Panc1 (cell line): ENCODE results near the gene PRSS58. TPM values are rescaled to one million over a fixed set of nuclear protein-coding genes. Genes with fewer than 3 reads are reported as not detected.

ENCODE experiments used
- ATAC-seq: fragments of 200-7000 bp; cut with Tn5 transposase; 2 replicates; pipeline ENCODE4 v1.9.1; 2020; ENCODE audit warnings: mild to moderate bottlenecking, moderate library complexity
- Bru-seq: library from RNA; stranded (reverse); fragments of 400-500 nt; gene quantifications from one replicate; lab custom pipeline; 2021; lab: Mats Ljungman, UMichigan
- BruChase-seq, 2 experiments: library from RNA; stranded (reverse); fragments of 400-500 nt; gene quantifications; one replicate each; lab custom pipeline; 2021; lab: Mats Ljungman, UMichigan
- BruUV-seq: library from RNA; stranded (reverse); fragments of 400-500 nt; replicated peaks from 2 replicates; lab custom pipeline; 2021; lab: Mats Ljungman, UMichigan
- CTCF ChIA-PET: fragments of 300-600 bp; sonication (Branson Sonifier 250); formaldehyde crosslinking; loops from one replicate; lab custom pipeline; 2022; ENCODE audit warnings: antibody characterized with exemption; lab: Charles Lee
- POLR2A ChIA-PET: fragments of 300-600 bp; sonication (Branson Sonifier 250); formaldehyde crosslinking; loops from one replicate; lab custom pipeline; 2022; ENCODE audit warnings: antibody characterized with exemption; lab: Charles Lee
- DNase-seq: peaks from one replicate; pipeline ENCODE4 v3.0.0-alpha.2; 2010; ENCODE audit warnings: low read depth, low spot score
- H3K27ac ChIP-seq: 2 replicates; pipeline ENCODE4 v1.5.1; 2011; ENCODE audit warnings: mild to moderate bottlenecking, low read length, inconsistent platforms
- H3K27me3 ChIP-seq: fragments of 200-500 bp; sonication (Bioruptor generic); 2 replicates; pipeline ENCODE4 v1.6.0; 2014; ENCODE audit warnings: low read length, inconsistent platforms; ENCODE audit not compliant: control insufficient read depth, insufficient read depth
- H3K36me3 ChIP-seq: fragments of 200-500 bp; sonication (Bioruptor generic); 2 replicates; pipeline ENCODE4 v1.5.1; 2014; ENCODE audit warnings: inconsistent platforms, mild to moderate bottlenecking, low read length, moderate library complexity; ENCODE audit not compliant: control insufficient read depth, insufficient read depth
- H3K4me1 ChIP-seq: 2 replicates; pipeline ENCODE4 v1.5.1; 2011; ENCODE audit warnings: inconsistent platforms, mild to moderate bottlenecking, low read length, moderate library complexity; ENCODE audit not compliant: control insufficient read depth, insufficient read depth
- H3K4me3 ChIP-seq, 2 experiments: 2 replicates each; pipeline ENCODE4 v1.5.1; 2011 to 2012; ENCODE audit warnings: low read depth in 2 of 2, low read length in 2 of 2, mild to moderate bottlenecking in 2 of 2, inconsistent platforms in 1 of 2, moderate library complexity in 1 of 2
- H3K9me3 ChIP-seq: fragments of 200-500 bp; sonication (Bioruptor generic); 2 replicates; pipeline ENCODE4 v1.5.1; 2014; ENCODE audit warnings: low read depth, mild to moderate bottlenecking, inconsistent platforms, low read length, moderate library complexity; ENCODE audit not compliant: control insufficient read depth, insufficient read depth
- CTCF ChIP-seq: fragments of 450-650 bp; IDR thresholded peaks from 2 replicates; pipeline ENCODE4 v1.5.1; 2017; ENCODE audit warnings: mild to moderate bottlenecking
- POLR2AphosphoS5 ChIP-seq: IDR thresholded peaks from 2 replicates; pipeline ENCODE4 v1.6.1; 2012; ENCODE audit warnings: mild to moderate bottlenecking, low read depth, low read length, moderate library complexity
- SIN3A ChIP-seq: IDR thresholded peaks from 2 replicates; pipeline ENCODE4 v1.6.1; 2012; ENCODE audit warnings: low read depth, mild to moderate bottlenecking, low read length, moderate library complexity, borderline replicate concordance; ENCODE audit not compliant: insufficient read depth
- TCF7L2 ChIP-seq: IDR thresholded peaks from 2 replicates; pipeline ENCODE4 v1.6.1; 2011; ENCODE audit warnings: mild to moderate bottlenecking, low read depth, low read length, inconsistent platforms
- in situ Hi-C: cut with HindIII; loops from 2 replicates; pipeline ENCODE4 v1.10.0; 2016; ENCODE audit warnings: low sequenced_read_pairs, low pct_unique_long_range_greater_than_20kb
- intact Hi-C: fragments of 100-400 bp; cut with micrococcal nuclease; formaldehyde crosslinking; loops from one replicate; pipeline ENCODE4 v1.10.0; 2022; ENCODE audit not compliant: unreplicated experiment
- long read RNA-seq: library from polyadenylated mRNA; unstranded; transcript quantifications from one replicate; pipeline ENCODE4 v2.0.0, GENCODE V29; 2021; ENCODE audit not compliant: unreplicated experiment
- polyA plus RNA-seq: library from polyadenylated mRNA; unstranded; fragments of >200 nt; gene quantifications from one replicate; pipeline ENCODE4 v1.2.1, GENCODE V29; 2012; ENCODE audit warnings: missing spikeins; ENCODE audit not compliant: insufficient read length
- total RNA-seq: library from RNA; stranded (reverse); gene quantifications from one replicate; pipeline ENCODE4 v1.2.1, GENCODE V29; 2021; ENCODE audit not compliant: unreplicated experiment
- TF ChIP-seq, protein P1 (sequence below), 2 experiments: IDR thresholded peaks; 2 replicates each; pipeline ENCODE4 v1.6.1; 2011 to 2012; ENCODE audit warnings: low read depth in 2 of 2, control low read depth in 1 of 2, low read length in 1 of 2, mild to moderate bottlenecking in 1 of 2, moderate library complexity in 1 of 2; ENCODE audit not compliant: insufficient read depth in 1 of 2

The PRSS58 gene, protein sequence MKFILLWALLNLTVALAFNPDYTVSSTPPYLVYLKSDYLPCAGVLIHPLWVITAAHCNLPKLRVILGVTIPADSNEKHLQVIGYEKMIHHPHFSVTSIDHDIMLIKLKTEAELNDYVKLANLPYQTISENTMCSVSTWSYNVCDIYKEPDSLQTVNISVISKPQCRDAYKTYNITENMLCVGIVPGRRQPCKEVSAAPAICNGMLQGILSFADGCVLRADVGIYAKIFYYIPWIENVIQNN
- total RNA-seq (not detected), Bru-seq, nascent RNA (not detected), BruChase-seq, experiment 1, labeled RNA remaining after a 2-hour chase (not detected), BruChase-seq, experiment 2, labeled RNA remaining after a 6-hour chase (not detected)
- not detected for polyA plus RNA-seq
- long read RNA-seq: 0 reads

DNA sequence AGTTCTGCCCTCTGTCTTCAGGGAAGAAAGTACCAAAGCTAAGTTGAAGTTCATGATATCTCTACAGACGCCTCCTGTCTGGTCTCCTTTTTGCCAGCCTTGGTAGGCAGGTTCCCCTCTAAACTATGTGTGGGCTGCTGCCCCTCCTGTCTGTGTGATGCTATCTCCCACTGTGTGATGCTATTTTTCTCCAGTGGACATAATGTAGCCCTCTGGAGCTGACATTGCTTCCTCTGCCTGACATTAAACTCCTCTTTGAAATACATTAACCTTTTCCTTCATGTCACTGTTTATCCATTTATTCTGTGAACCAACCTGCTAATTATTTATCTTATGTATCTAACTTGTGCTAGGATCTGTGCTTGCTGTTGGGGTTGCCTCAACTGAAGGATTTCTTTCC, at the start of gene PRSS58:
TSS of gene PRSS58 (minus strand) at position 101 of the 400 bp plus-strand sequence. CDS start 351 bp downstream, outside the sequence.
- intact Hi-C loops (no loop called here), in situ Hi-C loops (no loop called here)
- Histone ChIP-seq H3K36me3 (no peaks in the 10 kb centered on the region), H3K4me3 (no peak within 1 kb of the TSS), H3K27me3 (no peaks in the 10 kb centered on the region), H3K9me3 (no peaks in the 10 kb centered on the region), H3K27ac (no peak within 1 kb of the TSS), H3K4me1 (no peaks in the 10 kb centered on the region)
- POLR2A ChIA-PET: no interaction called here
- no TSS peak for BruUV-seq
- DNase-seq (no peak), ATAC-seq (no peak)
- CTCF ChIA-PET: no interaction called here
- TF ChIP-seq POLR2AphosphoS5 (no peak), CTCF (no peak), SIN3A (no peak), TCF7L2 (no peak)
- TF ChIP-seq, protein P1, sequence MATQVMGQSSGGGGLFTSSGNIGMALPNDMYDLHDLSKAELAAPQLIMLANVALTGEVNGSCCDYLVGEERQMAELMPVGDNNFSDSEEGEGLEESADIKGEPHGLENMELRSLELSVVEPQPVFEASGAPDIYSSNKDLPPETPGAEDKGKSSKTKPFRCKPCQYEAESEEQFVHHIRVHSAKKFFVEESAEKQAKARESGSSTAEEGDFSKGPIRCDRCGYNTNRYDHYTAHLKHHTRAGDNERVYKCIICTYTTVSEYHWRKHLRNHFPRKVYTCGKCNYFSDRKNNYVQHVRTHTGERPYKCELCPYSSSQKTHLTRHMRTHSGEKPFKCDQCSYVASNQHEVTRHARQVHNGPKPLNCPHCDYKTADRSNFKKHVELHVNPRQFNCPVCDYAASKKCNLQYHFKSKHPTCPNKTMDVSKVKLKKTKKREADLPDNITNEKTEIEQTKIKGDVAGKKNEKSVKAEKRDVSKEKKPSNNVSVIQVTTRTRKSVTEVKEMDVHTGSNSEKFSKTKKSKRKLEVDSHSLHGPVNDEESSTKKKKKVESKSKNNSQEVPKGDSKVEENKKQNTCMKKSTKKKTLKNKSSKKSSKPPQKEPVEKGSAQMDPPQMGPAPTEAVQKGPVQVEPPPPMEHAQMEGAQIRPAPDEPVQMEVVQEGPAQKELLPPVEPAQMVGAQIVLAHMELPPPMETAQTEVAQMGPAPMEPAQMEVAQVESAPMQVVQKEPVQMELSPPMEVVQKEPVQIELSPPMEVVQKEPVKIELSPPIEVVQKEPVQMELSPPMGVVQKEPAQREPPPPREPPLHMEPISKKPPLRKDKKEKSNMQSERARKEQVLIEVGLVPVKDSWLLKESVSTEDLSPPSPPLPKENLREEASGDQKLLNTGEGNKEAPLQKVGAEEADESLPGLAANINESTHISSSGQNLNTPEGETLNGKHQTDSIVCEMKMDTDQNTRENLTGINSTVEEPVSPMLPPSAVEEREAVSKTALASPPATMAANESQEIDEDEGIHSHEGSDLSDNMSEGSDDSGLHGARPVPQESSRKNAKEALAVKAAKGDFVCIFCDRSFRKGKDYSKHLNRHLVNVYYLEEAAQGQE (IDR thresholded peaks at IDR 0.05; ENCODE audit: insufficient read depth in 1 of 2, low read depth in 2 of 2, low read length in 1 of 2): no peak

- ChIA-PET CTCF (no interaction called here), POLR2A (no interaction called here)
- DNase-seq (no peak), ATAC-seq (no peak)
- no peak for TF ChIP-seq CTCF
- TF ChIP-seq, protein P1 (IDR thresholded peaks at IDR 0.05; ENCODE audit: insufficient read depth in 1 of 2, low read depth in 2 of 2, low read length in 1 of 2): no peak
- no peak for TF ChIP-seq TCF7L2
- TF ChIP-seq SIN3A: no peak
- no peak for TF ChIP-seq POLR2AphosphoS5
- Histone ChIP-seq H3K4me1 (no peaks in the 10 kb centered on the region), H3K27ac (no peak overlapping the region), H3K36me3 (no peaks in the 10 kb centered on the region), H3K4me3 (no peak overlapping the region), H3K27me3 (no peaks in the 10 kb centered on the region), H3K9me3 (no peaks in the 10 kb centered on the region)
- in situ Hi-C loops: no loop called here
- BruUV-seq: no TSS peak
- intact Hi-C loops: no loop called here
Observed at GRCh38 chr7:142307246-142307900, 49.5 kb upstream of the PRSS58 start.
